ENCODE measurements around the gene ZNF300.
"Not testable (repeated sequence)": the region's sequence is repeated elsewhere in the genome, so short reads cannot be mapped to it uniquely, and the experiment has no call there.

The ZNF300 gene

DNA sequence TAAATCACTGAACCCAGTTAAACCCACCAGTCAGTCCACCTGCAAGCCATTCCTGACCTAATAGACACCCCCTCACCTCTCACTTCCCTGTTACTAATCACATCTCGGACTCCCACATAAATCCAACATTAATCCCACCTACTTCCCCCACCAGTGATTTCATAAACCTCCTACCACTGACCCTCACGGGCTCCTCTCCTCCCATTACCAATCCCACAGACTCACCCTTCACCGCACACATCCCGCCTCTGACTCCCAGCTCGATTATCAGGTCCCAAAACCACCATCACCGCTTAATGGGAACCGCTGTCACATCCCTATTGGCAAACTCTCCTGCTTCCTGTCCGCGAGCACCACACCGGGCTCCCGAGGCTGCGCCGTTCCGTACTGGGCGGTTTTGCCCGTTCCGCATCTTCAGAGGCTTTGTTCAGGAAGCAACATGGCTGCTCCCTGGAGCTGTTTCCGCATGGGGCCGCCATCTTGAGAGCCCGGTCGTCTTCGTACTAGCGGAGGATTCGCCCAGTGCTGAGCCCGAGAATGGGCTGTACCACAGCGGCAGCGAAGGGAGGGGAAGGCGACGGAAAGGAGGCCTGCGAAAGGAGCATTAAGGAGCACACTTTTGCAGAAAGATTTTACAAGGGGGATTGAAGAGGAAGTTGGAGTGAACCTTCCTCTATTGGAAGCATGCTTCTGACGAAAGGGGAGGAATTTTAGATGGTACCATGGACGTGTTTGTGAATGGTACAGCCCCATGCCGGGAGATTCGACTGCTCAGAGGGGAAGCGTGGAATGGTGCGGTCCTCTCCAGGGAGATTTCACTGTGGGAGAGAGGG lies at the start of gene ZNF300:
Gene ZNF300, minus strand, starts transcription at position 502 of the 833 bp plus-strand sequence. CDS start 1,825 bp downstream, outside the sequence.
- DNase-seq = peak; percentile 53

DNA sequence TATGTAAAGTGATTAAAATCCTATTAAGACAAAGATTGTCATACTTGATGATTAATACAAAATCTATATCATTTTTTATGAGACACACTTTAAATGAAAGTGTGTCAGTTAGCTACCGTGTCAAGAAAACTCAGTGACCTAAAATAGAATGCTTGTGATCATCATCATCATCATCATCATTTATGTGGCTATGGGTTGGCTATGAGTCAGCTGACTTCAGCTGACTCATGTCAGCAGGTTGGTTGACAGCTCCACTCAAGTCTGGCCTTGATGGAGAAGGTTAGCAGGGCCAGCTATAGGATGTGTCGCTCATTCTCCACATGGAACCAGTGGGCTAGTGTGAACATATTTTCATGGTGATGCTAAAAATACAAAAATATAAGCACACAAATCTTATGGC lies 43.8 kb upstream of the ZNF300 start:
- no peak for DNase-seq

DNA sequence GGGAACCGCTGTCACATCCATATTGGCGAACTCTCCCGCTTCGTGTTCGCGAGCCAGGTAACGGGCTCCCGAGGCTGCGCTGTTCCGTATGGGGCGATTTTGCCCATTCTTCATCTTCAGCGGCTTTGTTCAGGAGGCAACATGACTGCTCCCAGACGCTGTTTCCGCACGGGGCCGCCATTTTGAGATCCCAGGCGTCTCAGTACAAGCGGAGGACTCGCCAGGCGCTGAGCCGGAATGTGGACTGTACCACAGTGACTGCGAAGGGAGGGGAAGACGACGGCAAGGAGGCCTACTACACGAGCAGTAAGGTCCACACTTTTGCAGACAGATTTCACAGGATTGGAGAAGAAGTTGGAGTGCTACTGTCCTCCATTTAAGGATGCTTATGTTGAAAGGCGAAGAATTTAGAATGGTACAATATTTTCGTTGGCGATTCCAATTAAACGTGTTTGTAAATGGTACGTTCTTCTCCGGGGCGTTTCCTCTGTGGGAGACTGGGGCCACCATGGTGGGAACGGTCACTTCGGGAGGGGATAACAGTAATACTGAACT lies 41.6 kb upstream of the ZNF300 start:
- DNase-seq = no peak

DNA sequence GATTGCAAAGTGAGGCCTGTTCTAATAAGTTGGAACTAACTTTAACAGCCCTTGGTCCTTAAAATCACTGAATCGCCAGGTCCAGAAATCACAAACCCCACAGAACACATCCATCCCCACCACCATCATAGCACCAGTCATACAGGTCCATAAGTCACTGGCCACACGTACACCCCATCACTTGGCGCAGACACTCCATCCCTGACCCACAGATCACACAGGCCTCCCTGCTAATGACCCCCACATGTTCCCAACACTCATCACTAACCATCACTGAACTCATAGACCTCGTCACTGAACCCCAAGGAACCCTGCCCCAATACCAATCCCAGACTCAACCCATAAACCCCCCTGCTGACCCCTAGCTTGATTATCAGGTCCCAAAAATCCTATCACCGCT lies 41.2 kb upstream of the ZNF300 start:
- no peak for DNase-seq

DNA sequence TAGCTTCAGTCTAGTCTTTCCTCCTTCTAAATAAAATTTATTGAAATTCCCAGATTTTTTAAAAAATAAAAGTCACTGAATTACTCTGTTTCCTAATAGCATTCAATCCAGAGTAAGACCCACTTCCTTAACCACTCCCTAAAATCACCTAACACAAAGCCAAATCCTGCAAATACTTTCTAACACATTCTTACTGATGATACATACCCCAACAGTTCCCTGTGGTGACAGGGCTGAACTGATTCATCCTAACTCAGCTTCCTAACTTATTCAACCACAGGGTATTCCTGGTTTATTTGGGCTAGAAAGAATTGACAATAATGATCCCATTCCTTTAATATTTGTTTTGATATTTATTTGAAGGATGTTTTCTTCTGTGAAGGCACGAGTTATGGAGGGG lies 40.7 kb upstream of the ZNF300 start:
- DNase-seq = no peak

DNA sequence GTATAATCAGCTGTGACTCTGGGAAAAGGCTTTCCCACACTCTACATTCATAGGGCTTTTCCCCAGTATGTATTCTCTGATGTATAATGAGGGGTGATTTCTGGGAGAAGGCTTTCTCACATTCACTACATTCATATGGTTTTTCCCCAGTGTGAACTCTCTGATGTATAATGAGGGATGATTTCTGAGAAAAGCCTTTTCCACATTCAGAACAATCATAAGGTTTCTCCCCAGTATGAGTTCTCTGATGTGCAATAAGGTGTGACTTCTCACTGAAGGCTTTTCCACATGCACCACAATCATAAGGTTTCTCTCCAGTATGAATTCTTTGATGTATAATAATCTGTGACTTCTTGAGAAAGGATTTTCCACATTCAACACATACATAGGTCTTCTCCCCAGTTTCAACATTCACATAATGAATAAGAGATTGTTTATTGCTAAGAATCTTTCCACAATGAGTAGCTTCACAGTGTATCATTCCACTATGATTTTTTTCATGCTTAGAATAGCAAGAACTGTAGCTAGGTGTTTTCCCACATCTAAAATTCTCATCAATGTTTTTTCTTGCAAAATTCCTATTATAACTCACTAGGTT lies 26.7 kb upstream of the ZNF300 start:
- DNase-seq = no peak

DNA sequence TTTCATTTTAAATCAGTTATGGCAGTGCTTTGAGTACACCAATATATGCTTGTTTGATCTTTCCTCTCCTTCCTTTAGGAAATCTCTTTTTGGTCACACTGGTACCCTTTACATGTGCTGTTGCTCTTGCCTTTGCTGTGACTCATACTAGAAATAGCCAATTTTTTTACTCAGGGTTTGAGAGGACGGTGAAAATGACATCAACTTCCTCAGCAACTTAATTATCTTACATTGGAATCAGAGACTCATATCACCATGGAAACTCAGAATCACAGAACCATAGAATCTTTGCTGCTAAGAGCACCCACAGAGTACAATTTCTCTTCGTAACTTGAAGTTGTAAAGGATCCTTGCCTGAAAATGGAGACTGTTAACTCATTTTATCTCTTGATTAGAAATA lies 13.8 kb upstream of the ZNF300 start:
- DNase-seq = no peak

DNA sequence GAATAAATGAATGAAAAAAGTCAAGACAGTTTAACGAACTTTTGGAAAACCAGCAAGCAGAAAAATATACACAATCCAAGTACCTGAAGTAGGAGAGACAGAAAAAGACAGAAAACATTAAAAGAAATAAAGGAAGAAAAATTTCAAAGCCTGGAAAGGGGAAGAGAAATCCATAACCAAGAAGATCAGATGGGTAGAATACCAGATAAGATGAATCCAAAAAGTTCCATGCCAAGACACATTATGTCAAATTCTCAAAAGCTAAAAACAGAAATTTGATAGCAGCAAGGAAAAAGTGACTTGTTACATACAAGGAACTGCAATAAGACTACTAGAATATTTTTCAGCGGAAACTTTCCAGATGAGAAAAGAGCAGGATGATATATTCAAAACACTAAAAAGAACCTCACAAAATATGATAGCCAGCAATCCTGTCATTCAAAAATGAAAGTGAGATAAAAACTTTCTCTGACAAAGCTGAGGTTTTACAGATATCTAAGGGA lies 7.6 kb upstream of the ZNF300 start:
- no peak for DNase-seq

DNA sequence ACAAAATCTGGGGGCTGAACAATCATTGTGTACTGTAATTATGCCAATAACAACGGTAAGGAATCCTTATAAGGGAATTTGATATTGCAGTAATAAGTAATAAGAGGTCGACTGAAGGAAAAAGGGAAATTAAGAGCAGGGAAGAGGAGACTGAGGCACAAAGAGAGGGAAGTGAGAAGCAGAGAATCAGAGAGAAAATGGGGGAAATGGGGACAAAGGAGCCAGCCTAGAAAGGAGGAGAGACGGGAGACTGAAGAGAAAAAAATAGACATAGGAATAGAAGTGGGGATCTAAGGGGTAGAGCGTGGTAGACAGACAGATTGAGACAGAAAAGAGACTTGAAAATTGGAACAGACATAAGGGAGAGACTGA lies 518 bp upstream of the ZNF300 start:
- no peak for DNase-seq

DNA sequence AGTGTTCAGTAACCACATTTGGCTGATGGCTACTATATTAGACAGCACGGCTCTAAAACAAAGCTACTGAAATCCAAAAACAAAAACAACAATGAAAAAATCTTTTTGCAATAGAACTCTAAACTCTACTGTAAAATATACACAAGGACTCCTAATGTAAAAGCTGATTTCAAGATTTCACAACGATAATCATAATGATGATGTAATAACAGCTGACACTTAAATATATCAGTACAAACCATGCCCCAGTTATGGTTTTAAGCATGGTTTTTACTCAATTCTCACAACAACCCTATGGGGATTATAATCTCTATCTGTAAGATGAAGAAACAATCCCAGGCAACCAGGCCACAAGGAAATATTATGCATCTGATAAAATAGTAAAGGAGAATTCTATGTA lies 3.3 kb downstream of the ZNF300 start:
- no peak for DNase-seq

DNA sequence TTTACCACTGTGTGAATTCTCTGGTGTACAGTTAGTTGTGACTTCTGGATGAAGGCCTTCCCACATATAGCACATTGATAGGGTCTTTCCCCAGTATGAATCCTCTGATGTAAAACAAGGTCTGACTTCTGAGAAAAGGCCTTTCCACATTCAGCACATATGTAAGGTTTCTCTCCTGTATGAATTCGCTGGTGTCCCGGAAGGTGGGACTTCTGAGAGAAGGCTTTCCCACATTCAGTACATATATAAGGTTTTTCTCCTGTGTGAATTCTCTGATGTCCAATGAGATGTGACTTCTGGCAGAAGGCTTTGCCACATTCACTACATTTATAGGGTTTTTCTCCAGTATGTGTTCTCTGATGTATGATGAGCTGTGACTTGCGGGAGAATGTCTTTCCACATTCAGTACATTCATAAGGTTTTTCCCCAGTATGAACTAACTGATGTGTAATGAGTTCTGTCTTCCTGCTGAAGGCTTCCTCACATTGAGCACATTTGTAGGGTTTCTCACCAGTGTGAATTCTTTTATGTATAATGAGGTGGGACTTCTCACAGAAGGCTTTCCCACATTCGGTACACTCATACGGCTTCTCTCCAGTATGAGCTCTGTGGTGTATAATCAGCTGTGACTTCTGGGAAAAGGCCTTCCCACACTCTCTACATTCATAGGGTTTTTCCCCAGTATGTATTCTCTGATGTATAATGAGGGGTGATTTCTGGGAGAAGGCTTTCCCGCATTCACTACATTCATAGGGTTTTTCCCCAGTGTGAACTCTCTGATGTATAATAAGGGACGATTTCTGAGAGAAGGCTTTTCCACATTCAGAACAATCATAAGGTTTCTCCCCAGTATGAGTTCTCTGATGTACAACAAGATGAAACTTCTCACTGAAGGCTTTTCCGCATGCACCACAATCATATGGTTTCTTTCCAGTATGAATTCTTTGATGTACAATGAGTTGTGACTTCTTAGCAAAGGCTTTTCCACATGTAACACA lies 9.1 kb downstream of the ZNF300 start:
- DNase-seq = no peak

DNA sequence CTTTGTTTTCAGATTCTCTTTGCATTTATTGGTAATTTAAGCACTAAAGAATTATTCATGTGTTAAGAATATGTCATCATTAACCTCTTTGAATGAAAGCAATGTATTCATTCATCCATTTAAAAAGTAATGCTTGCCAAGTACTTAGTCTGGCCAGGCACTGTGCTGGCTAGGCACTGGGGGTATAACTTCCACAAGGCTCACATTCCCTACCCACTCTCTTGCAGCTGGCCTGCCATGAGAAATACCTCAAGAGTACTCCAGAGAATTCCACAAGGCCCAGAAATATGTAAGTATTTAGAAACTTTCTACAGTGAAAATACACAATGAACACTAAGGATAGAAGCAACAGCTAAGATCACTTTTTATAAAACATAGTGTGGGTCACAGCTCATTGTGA lies 25.4 kb downstream of the ZNF300 start:
- DNase-seq = no peak

DNA sequence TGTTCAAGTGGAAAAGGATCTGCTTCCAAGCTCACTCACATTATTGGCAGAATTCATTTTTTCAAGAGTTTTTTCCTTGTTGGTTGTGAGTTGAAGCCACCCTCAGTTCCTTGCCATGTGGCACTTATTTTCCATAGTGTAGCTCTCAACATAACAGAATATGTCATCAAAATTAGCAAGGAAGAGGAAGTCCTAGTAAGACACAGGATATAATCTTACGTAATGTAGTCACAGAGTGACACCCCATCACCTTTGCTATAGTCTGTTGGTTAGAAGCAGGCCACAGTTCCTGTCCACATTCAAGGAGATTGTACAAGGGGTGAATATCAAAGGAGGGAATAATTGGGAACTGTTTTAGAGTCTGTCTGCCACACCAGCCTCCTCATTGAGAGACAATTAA lies 42.7 kb downstream of the ZNF300 start:
- DNase-seq = no peak

DNA sequence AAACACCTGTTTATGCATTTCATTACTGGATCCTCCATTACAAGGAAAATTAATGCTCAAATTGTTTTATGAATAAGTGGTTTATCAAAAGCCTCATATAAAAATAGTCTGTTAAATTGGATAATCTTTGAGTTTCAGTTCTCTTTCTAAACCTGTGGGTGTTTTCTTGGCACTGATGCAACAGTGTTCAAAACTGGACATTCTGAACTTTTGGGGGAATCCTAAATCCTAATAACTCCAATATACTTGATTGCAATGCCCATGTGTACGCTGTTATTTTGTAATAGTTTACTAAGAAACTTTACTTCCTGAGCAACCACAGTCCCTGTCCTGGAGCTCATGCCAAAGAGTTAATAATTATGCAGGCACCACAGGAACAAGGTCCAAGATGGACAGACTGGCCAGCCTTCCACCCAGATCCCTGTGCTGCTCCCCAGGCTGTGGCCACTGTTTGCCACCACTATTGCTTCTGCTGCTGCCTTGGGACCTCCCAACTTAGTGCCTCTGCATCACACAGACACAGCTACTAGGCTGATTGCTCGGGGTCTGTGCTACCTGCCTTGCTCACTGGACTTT lies 44.4 kb downstream of the ZNF300 start:
- DNase-seq = no peak

DNA sequence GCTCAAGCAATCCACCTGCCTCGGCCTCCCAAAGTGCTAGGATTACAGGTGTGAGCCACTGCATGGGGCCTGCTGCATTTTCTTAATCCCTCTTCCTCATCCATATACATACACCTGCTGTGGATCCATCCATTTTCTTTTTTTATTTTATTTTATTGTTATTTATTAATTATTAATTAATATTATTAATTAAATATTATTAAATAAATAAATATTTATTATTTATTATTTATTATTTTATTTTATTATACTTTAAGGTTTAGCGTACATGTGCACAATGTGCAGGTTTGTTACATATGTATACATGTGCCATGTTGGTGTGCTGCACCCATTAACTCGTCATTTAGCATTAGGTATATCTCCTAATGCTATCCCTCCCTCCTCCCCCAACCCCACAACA lies 48.1 kb downstream of the ZNF300 start:
- DNase-seq = not testable (repeated sequence)

DNA sequence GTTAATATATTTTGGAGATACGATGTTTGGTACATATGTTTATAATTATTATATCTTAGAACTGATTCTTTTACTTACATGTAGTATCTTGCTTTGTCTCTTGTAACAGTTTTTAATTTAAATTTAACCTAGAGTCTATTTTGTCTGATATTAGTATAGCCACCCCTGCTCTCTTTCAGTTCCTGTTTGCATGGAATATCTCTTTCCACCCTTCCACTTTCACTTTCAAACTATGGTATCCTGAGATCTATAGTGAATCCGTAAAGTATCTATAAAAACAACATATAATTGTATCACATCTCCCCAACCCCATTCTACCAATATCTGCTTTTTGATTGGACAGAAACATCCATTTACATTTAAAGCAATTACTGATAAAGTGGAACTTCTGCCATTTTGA lies 51.2 kb downstream of the ZNF300 start:
- no peak for DNase-seq

DNA sequence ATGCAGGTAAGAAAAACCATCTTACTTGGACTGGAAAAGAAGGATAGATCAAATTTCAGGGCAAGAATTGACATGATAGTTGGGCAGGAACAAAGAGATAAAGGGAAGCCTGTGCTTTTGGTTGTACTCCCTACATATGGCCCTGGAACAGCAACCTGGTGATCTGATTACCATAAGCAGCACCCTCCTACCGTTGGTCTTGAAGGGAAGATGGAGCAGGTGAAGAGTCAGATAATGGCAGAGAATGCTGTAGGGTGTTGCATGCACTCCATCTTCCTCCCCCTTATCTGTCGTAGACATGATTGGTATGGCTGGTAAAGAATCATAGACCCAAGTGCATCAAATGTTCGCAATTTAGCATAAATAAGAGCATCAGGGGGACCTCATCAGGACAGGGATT lies 53.7 kb downstream of the ZNF300 start:
- no peak for DNase-seq

DNA sequence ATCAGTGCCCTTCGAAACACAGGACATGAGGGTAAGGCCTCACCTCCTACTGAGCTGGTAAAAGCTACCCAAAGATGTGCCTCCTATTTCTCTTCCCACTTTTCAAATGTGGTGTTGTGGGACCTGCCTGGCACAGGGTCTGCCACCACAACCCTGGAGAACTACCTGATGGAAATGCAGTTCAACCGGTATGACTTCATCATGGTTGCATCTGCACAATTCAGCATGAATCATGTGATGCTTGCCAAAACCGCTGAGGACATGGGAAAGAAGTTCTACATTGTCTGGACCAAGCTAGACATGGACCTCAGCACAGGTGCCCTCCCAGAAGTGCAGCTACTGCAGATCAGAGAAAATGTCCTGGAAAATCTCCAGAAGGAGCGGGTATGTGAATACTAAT lies 56.5 kb downstream of the ZNF300 start:
- no peak for DNase-seq

DNA sequence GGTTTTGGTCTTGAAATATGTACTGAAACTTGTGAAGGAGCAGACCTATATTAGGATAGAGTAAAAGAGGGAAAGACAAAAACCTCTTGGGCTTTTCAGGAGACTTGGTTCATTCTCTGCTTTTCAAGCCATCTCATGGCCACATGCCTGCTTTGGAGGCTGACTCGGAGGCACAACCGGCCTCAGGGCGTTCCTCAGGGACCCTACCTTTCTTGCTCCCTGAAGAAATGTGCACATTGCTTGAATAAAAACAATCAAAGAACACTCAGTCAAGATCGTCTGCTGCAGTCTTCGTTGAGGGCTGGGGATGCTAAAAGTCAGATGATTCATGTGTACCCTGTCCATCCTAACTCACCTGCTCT lies 57.5 kb downstream of the ZNF300 start:
- no peak for DNase-seq

DNA sequence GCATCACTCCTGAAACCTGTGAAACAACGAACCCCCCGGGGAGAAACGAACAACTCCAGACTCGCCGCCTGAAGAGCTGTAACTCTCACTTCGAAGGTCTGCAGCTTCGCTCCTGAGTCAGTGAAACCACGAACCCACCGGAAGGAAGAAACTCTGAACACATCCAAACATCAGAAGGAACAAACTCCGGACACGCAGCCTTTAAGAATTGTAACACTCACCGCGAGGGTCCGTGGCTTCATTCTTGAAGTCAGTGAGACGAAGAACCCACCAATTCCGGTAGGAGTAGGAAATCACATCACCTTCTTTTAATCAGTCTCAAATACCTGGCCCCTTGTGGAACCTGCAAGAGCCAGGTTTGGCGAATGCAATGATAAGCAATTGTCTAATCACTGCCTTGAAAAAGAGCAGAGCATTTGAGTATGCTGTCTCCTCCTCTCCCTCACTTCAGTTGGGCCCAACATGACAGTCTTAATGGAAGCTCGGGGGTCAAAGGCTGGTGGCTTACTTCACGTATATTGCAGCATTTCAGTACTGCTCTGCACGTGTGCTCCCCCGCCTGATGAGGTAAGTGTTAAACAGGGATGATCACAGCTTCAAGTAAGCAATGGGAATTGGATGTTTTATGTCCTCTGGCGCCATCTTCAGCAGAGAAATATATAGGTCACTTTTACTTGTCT lies 58.0 kb downstream of the ZNF300 start:
- peak; percentile 57 for DNase-seq

DNA sequence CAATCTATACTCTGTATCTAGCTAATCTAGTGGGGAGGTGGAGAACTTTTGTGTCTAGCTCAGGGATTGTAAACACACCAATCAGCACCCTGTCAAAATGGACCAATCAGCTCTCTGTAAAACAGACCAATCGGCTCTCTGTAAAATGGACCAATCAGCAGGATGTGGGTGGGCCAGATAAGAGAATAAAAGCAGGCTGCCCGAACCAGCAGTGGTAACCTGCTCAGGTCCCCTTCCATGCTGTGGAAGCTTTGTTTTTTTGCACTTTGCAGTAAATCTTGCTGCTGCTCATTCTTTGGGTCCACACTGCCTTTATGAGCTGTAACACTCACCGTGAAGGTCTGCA lies 58.5 kb downstream of the ZNF300 start, which contains the start of gene IRGM:
Gene IRGM, plus strand, starts transcription at position 214 of the 346 bp plus-strand sequence. CDS start 1,603 bp downstream, outside the sequence.
- DNase-seq = not testable (repeated sequence)

Measured in activated gamma-delta T cell treated with Interleukin-2 at 50 U/mL for 16 hours (primary cell).